ENCODE results near the gene MROH2A. TPM values are rescaled to one million over a fixed set of nuclear protein-coding genes. Genes with fewer than 3 reads are reported as not detected.

Gene MROH2A
- total and polyA plus RNA-seq, 10 donors: 0.27 to 1.5 (median 0.43) TPM; not detected in 7

- no peak for TF ChIP-seq POLR2AphosphoS5 (IDR thresholded peaks at IDR 0.05)
- TF ChIP-seq CTCF (IDR thresholded peaks at IDR 0.05 in 8 of 11, conservative IDR thresholded peaks at IDR 0.05 in 3 of 11): no peak
- no peak for TF ChIP-seq POLR2A (IDR thresholded peaks at IDR 0.05)
- peak overlapping the region in 1 of 8 donors; percentile 90 for H3K4me3 ChIP-seq
- H3K36me3 ChIP-seq: peaks cover 0 to 6% (median 0%) of the 10 kb centered on the region in 6 donors
- peaks cover 8 to 42% (median 29%) of the 10 kb centered on the region in 6 donors for H3K4me1 ChIP-seq
- DNase-seq: no peak
- intact Hi-C loops (cut with DNase I; ENCODE audit: low total_unique reads): no loop called here
- peaks cover 0 to 16% (median 0%) of the 10 kb centered on the region in 7 donors for H3K27me3 ChIP-seq (replicated peaks in 1 of 7)
- WGBS, 5 donors: 86 to 91% (median 90%) methylated on average over 5 of the region's 5 CpGs
- no peaks in the 10 kb centered on the region for H3K9me3 ChIP-seq
- no peak overlapping the region for H3K27ac ChIP-seq
These were observed 77.2 kb downstream of the MROH2A start for GRCh38 chr2:233855345-233855744.

GRCh38 chr2:233856184-233856583 is 78.1 kb downstream of the MROH2A start:
- intact Hi-C loops (cut with DNase I; ENCODE audit: low total_unique reads): no loop called here
- Histone ChIP-seq H3K27me3 (replicated peaks in 1 of 7) (peaks cover 0 to 12% (median 0%) of the 10 kb centered on the region in 7 donors), H3K9me3 (no peaks in the 10 kb centered on the region), H3K4me1 (peaks cover 8 to 42% (median 29%) of the 10 kb centered on the region in 6 donors), H3K27ac (no peak overlapping the region), H3K36me3 (no peaks in the 10 kb centered on the region), H3K4me3 (no peak overlapping the region)
- no peak for DNase-seq
- no peak for TF ChIP-seq POLR2AphosphoS5 (IDR thresholded peaks at IDR 0.05)
- no peak for TF ChIP-seq POLR2A (IDR thresholded peaks at IDR 0.05)
- TF ChIP-seq CTCF (IDR thresholded peaks at IDR 0.05 in 8 of 11, conservative IDR thresholded peaks at IDR 0.05 in 3 of 11): no peak
- WGBS, 5 donors: 94 to 98% (median 96%) methylated on average over 5 of the region's 5 CpGs

GRCh38 chr2:233857511-233858141 is 79.5 kb downstream of the MROH2A start:
- peaks cover 0 to 12% (median 0%) of the 10 kb centered on the region in 7 donors for H3K27me3 ChIP-seq (replicated peaks in 1 of 7)
- H3K36me3 ChIP-seq: no peaks in the 10 kb centered on the region
- WGBS, 5 donors: 26 to 41% (median 33%) methylated on average over 9 of the region's 9 CpGs
- no peak overlapping the region for H3K27ac ChIP-seq
- no peaks in the 10 kb centered on the region for H3K9me3 ChIP-seq
- H3K4me1 ChIP-seq: peaks cover 8 to 32% (median 23%) of the 10 kb centered on the region in 6 donors
- peak in 8 of 11 experiments; percentile 42 to 75 (median 64) for TF ChIP-seq CTCF (IDR thresholded peaks at IDR 0.05 in 8 of 11, conservative IDR thresholded peaks at IDR 0.05 in 3 of 11)
- TF ChIP-seq POLR2AphosphoS5 (IDR thresholded peaks at IDR 0.05): no peak
- TF ChIP-seq POLR2A (IDR thresholded peaks at IDR 0.05): no peak
- H3K4me3 ChIP-seq: no peak overlapping the region
- DNase-seq: peak; percentile 86
- intact Hi-C loops (cut with DNase I; ENCODE audit: low total_unique reads): no loop called here

GRCh38 chr2:233858331-233858730 is 80.2 kb downstream of the MROH2A start:
- WGBS, 5 donors: 81 to 92% (median 89%) methylated on average over 4 of the region's 4 CpGs
- intact Hi-C loops (cut with DNase I; ENCODE audit: low total_unique reads): no loop called here
- TF ChIP-seq CTCF (IDR thresholded peaks at IDR 0.05 in 8 of 11, conservative IDR thresholded peaks at IDR 0.05 in 3 of 11): no peak
- TF ChIP-seq POLR2AphosphoS5 (IDR thresholded peaks at IDR 0.05): no peak
- no peak for TF ChIP-seq POLR2A (IDR thresholded peaks at IDR 0.05)

More at GRCh38 chr2:233858331-233858730, 80.2 kb downstream of the MROH2A start:
- Histone ChIP-seq H3K9me3 (no peaks in the 10 kb centered on the region), H3K4me1 (peaks cover 8 to 25% (median 17%) of the 10 kb centered on the region in 6 donors), H3K36me3 (no peaks in the 10 kb centered on the region), H3K27ac (no peak overlapping the region), H3K27me3 (replicated peaks in 1 of 7) (peaks cover 0 to 8% (median 0%) of the 10 kb centered on the region in 7 donors), H3K4me3 (no peak overlapping the region)
- DNase-seq: no peak

Measured in spleen (tissue), 11 donors.